Hepatic stellate cell (primary cell): ENCODE data around the gene MAST3.
A peak's percentile ranks its signal among the peaks of the same experiment; 100 is the strongest.

Experiments used
- DNase-seq: peaks from one replicate; pipeline ENCODE4 v3.0.0; 2011; ENCODE audit warnings: low spot score

Gene MAST3

DNA sequence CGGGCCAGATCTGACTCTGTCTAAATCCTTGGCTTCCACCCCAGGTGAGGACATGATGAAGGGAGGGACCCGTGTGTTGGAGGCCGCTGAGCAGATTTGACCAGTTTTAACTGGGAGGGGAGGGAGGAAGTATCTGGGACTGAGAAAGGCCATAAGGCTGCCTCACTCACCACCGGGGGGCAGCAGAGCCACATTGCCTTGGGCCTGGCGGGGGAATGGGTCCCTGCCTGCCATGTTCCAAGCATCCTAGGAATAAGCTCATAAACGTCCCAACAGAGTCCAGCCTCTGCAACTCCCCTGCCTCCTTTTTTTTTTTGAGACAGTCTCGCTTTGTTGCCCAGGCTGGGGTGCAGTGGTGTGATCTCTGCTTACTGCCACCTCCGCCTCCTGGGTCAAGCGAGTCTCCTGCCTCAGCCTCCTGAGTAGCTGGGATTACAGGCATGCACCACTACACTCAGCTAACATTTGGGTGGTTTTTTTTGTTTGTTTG, 15.5 kb downstream of the MAST3 start:
- peak; percentile 89 for DNase-seq

- DNase-seq, result no peak
Measured at GRCh38 chr19:18113827-18114226, 16.2 kb downstream of the MAST3 start.

- DNase-seq, result no peak
Measured at GRCh38 chr19:18114483-18114882, 16.9 kb downstream of the MAST3 start.

DNA sequence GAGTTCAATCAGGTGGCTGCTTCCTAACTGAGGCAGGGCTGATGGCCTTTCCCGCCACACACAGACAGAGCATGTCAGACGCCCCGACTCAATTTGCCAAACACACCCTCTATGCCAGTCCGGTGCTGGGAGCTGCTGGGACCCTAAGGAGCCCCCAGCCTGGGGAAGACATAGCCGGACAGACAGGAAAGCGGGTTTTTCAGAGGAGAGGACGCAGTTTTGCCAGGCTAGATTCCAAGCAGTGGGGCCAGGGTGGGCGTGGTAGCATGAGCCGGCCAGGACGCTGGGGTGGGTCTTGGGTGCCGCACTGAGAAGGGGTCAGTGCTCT, 19.8 kb downstream of the MAST3 start:
- DNase-seq, result no peak

GRCh38 chr19:18117692-18118378, 20.3 kb downstream of the MAST3 start:
- peak; percentile 97 for DNase-seq

- no peak for DNase-seq
Measured at GRCh38 chr19:18118420-18119012, 20.9 kb downstream of the MAST3 start.

GRCh38 chr19:18119013-18119716, 21.6 kb downstream of the MAST3 start:
- no peak for DNase-seq

DNA sequence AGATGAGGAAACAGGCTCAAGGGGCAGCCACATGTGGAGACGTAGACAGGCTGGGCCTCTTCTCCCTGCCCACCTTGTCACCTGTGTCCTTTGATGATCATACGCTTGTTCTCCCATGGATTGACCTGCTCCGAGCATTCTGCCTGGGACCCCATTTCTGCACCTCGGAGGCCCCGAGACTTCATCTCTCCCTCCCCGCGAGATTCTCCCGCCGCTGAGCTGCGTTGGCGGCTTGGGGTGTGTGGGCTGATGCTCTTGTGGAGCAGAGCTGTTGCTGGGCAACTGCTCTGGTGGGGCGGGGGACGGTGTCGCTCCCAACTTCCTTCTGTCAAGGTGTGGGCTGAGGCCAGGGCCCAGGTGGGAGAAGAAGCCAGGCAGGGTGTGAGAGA, 22.1 kb downstream of the MAST3 start:
- no peak for DNase-seq

- DNase-seq, result no peak
Measured at GRCh38 chr19:18120127-18120526, 22.5 kb downstream of the MAST3 start.

DNA sequence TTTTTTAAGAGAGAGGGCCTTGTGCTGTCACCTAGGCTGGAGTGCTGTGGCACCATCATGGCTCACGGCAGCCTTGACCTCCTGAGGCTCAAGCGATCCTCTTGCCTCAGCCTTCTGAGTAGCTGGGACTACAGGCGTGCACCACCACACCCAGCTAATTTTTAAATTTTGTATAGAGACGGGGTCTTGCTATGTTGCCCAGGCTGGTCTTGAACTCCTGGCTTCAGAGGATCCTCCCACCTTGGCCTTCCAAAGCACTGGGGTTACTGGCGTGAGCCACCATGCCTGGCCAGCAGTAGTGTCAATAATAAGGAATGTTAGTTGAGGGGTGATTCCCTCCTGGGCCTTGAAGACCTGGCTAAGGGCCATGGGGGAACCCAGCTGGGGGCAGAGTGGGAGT, 23.6 kb downstream of the MAST3 start:
- DNase-seq, result no peak

DNA sequence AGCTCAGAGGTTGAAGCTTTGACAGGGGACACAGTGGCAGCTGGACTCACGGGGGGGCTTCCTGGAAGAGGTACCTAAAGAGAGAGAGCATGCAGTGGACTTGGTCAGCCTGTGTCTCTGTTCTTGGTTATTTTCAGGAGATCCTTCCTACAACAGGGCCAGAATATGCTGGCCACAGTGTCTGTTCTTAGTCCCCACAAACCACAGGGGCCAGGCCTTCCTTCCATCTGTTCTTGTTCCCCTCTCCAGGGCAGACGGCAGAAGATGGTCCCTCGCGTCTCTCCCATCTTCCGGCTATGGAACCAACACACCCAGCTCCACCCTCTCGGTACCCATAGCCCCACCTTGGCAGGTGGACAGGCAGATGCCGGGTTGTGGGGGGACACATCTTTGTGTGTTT, 24.8 kb downstream of the MAST3 start:
- no peak for DNase-seq

GRCh38 chr19:18122860-18123795, 25.6 kb downstream of the MAST3 start:
- no peak for DNase-seq

DNA sequence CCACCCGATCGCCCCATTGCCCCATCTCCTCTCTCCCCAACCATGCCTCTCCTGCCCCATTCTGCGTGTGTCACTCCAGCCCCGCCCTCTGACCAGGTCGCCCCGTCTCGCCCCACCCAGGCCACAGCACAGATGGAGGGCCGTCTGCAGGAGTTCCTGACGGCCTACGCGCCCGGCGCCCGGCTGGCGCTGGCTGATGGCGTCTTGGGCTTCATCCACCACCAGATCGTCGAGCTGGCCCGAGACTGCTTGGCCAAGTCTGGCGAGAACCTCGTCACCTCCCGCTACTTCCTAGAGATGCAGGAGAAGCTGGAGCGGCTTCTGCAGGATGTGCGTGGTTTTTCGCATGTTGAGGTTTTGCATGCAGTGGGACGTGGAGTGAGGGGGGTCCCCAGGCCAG, 26.2 kb downstream of the MAST3 start:
- no peak for DNase-seq

- no peak for DNase-seq
Measured at GRCh38 chr19:18126097-18126496, 28.5 kb downstream of the MAST3 start.

DNA sequence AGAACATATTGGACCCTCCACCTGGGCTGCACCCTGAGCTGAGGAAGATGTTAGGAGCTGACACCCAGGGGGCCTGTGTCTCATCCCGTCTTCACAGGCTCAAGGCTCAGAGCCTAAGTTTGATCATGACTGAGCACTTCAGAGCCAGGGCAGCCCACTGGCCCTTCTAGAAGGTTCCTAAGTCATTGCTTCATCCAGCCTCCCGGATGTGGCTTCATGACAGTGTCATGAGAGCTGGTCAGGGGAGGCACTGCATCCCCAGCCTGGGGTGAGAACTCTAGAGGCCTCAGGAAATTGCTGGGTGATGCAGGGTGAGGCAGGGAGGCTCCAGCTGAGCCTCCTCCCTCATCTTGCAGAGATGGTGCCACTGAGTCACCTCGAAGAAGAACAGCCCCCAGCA, 30.5 kb downstream of the MAST3 start:
- peak; percentile 73 for DNase-seq

GRCh38 chr19:18128805-18129204, 31.2 kb downstream of the MAST3 start:
- DNase-seq, result no peak

- DNase-seq, result no peak
Measured at GRCh38 chr19:18130523-18131242, 33.1 kb downstream of the MAST3 start.

DNA sequence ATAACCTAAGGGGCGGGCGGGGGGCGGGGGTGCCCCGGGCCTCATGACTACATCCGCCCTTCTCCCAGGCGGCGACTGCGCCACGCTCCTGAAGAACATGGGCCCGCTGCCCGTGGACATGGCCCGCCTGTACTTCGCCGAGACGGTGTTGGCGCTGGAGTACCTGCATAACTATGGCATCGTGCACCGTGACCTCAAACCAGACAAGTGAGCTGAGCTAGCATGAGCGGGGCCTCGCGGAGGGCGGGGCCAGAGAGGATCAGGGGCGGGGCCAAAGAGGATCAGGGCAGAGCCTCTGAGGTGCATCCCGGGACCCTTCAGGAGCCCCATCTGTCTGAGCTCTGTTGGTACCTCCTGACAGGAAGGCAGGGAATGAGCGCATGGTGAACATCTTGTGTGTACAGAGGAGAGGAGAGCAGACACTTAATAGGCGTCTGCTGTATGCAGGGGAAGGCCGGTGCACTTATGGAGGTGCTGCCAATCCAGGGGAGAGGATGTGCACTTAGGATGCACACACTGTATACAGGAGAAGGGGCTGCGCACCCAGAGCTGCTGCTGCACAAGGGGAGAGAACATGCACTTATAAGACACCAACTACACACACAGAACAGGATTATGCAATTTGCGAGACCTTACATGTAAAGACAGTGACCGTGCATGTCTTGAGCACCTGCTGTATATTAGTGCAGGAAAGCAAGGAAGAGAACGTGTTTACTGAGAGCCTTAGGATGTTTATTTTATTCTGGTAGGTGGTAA, 34.4 kb downstream of the MAST3 start:
- DNase-seq, result no peak

GRCh38 chr19:18135712-18136584, 38.4 kb downstream of the MAST3 start:
- no peak for DNase-seq

DNA sequence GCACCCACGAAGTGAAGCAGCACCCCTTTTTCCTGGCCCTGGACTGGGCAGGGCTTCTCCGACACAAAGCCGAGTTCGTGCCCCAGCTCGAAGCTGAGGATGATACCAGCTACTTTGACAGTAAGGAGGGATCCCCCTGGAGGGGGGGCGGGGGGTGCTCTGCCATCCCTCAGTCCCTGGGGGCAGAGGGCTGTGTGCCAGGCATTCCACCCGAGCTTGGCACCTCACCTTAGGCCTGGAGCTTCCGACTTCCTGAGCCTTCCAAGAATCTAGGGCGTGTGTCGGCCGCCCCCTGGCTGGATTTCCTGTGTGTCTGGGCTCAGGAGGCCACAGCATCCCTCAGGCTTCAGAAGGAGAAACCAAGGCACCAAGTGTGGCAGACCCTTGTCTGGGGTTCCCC, 39.7 kb downstream of the MAST3 start:
- DNase-seq, result no peak
